GM21737 (cell line): ENCODE measurements around the gene RBMS3.
"Not testable (repeated sequence)": the region's sequence is repeated elsewhere in the genome, so short reads cannot be mapped to it uniquely, and the experiment has no call there.

ENCODE experiments used
- ATAC-seq: cut with Tn5 transposase; IDR thresholded peaks from one replicate; pipeline ENCODE4 v1.9.1; 2021; ENCODE audit warnings: mild to moderate bottlenecking, moderate library complexity; ENCODE audit not compliant: unreplicated experiment

RBMS3 gene

DNA sequence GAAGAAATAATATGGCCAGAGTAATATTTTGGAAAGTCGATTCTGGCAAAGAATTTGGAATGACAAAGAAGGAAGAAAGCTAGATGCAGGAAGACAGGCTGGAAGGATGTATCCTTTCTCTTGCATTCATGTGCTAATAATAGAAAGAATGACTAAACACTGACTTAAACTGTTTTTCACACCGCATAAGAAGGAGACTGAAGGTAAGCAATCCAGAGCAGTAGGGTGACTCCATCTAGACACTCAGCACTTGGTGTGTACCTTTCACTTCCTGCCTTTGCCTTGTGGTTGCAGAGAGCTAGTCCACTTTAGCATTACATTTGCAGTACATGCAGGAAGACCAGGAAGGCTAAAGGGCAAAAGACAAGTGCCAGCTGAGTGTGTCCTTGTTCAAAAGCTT lies 234.6 kb downstream of the RBMS3 start:
- ATAC-seq, result peak; percentile 59

DNA sequence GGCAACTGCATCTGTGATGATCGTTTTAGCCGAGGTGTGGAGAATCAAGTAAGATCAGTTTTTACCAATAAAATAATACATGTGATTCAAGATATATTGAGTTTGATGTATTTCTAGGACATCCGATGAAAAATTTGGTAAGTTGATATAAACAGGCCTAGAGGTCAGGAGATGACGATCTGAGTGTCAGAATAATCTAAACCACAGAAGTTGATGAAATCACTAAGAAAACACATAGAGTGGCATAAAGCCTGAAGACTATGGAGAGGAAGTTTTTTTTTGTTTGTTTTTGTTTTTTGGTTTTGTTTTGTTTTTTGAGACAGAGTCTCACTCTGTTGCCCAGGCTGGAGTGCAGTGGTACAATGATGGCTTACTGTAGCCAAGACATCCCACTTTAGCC lies 235.3 kb downstream of the RBMS3 start:
- ATAC-seq, result no peak

DNA sequence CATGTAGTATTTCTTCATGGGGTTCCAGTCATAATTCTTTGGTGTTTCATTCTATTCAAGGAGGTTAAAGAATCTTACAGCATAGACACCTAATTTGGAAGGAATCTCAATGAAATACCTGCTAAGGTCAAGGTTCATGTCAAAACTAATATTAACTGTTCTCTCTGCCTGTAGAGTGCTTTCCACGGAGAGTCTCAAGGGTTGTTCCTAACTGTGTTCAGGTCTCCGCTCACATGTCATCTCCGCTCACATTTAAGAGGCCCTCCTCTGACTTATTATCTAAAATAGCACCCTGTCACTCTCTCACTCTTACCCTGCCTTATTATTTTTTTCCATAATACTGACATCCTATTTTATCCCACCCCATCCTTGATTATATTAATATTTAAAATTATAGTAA lies 239.9 kb downstream of the RBMS3 start:
- ATAC-seq, result no peak

DNA sequence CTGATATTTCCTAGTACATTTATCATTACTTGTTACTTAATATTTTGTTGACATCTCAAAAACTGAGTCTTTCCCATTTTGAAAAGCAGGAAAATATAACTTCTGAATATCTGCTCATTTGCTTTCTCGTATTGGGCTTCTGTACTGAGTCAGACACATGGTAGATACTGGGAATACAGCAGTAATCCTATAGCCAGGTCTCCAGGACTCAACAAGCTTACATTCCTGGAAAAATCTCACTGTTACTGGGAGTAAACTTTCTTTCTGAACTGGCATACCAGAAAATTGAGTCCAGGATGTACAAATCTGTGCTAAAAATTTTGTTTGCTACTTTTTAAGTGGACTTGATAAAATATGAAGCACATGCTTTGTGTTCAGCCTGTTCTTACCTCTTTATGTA lies 240.4 kb downstream of the RBMS3 start:
- ATAC-seq, result no peak

DNA sequence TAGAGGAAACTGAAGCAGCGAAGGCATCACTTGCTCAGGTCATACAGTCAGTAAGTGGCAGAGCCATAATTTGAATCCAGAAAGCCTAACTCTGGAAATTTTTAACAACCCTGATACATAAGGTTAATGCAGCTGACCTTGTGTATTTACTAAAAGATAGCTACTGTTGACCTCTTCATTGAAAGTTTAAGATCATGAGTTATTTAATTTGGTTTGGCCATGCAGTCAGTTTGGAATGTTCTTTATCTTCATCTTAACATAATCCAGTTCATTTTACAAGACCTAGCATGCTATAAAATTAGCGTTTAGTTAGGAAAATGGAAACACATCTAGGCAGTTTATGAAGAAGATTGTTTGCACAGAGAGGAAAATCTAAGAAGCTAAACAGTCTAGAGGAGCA lies 240.9 kb downstream of the RBMS3 start:
- no peak for ATAC-seq

DNA sequence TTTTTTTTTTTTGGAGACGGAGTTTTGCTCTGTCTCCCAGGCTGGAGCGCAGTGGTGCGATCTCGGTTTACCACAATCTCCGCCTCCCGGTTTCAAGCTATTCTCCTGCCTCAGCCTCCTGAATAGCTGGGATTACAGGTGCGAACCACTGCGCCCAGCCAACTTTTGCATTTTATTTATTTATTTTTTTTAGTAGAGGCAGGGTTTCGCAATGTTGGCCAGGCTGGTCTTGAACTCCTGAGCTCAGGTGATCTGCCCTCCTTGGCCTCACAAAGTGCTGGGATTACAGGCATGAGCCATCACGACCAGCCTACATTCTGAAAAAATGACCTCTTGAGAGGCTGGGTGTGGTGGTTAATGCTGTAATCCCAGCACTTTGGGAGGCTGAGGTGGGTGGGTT lies 243.6 kb downstream of the RBMS3 start:
- not testable (repeated sequence) for ATAC-seq

DNA sequence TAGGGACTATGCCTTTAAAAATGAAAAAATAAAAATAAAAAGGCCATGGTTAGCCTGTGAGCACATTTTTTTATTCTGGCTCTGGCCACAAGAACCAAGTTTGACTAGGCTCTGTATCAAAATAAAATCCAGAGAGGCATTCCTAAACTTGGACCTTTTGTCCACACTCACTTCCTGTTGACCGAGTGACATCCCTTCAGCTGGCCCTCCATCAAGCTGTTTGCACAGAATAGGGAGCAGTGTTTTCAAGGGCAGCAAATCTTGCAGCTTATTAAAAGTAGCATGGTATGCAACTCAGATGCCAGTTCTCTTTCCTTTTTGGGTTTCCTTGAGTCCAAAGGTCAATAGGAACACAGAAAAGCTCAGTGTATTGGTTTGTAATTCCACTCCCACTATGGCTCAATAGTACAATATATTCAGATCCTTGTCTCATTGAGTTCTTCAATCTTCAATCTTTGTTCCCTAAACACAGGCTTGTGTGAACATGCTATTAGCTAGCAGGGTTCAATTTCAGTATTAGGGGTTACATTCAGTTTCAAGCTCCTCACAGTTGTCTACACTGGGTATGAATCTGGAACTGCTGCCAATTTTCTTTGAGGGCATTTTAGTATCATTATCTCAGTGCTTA lies 244.5 kb downstream of the RBMS3 start:
- no peak for ATAC-seq

DNA sequence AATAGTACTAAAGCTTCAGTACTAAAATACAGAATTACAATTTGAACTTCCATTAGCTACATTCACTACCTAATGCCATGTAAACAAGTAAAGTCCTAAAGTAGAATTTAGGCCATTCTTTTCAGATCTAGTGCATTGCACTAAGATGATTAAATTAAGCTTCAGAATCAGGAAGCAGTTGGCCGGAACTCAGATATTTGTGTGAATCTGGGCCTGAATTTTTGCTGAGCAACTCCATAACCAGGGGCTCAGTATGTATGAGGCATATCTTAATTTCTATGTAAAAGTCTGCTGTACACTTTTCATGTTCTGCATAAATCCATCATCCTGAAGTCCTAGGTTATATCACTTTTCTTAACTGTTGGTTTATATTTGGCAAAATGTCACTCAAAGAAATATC lies 246.4 kb downstream of the RBMS3 start:
- no peak for ATAC-seq

DNA sequence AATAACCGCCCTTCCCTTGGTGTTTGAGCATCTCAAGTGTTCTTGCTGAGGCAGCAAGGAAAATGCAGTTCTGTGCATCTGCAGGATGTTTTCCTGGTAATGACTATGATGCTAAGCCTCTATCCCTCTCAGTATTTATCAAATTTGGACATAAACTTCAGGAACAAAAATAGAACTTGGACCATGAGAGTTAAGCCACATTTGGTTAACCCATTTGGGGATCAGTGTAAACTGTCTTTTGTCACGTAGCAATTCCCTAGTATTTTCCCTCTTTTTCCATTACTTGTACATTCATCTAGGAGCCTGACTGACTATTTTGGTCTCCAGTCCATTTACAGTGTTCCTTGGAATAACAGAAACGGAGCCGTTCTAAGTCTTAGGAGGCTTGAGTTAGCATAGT lies 250.8 kb downstream of the RBMS3 start:
- ATAC-seq, result no peak

DNA sequence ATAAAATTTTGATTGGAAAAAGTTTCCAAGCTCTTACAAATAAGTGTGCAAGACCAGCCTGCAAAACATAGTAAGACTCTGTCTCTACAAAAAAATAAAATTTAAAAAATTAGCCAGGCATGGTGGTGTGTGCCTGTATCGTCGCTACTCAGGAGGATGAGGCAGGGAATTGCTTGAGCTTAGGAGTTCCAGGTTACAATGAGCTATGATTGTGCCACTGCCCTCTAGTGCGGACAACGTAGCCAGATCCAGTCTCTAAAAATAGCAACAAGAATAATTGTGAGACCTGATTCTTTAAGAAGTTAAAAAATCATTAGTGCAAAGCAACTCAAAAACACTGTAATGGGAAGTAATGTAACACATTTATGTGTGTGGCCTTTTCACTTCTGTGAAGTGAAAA lies 251.6 kb downstream of the RBMS3 start:
- ATAC-seq, result no peak

DNA sequence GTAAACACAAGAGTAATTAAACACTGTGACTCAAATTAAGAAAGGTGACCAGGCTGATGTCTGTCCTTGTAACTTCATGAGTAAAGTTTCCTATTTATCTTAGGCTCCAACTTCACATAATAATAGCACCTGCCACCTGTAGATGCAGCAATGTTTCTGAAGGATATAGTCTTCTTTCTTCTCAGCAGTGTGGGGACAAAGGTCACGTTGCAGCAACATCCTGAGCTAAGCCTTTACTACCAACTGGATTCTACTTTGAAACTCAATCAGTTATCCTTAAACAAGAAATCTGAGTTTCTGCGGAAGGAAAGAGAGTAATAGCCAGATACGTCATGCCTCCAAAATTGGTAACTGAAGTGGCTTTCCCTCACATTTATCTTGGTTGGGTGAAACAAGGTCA lies 253.1 kb downstream of the RBMS3 start:
- ATAC-seq, result no peak

DNA sequence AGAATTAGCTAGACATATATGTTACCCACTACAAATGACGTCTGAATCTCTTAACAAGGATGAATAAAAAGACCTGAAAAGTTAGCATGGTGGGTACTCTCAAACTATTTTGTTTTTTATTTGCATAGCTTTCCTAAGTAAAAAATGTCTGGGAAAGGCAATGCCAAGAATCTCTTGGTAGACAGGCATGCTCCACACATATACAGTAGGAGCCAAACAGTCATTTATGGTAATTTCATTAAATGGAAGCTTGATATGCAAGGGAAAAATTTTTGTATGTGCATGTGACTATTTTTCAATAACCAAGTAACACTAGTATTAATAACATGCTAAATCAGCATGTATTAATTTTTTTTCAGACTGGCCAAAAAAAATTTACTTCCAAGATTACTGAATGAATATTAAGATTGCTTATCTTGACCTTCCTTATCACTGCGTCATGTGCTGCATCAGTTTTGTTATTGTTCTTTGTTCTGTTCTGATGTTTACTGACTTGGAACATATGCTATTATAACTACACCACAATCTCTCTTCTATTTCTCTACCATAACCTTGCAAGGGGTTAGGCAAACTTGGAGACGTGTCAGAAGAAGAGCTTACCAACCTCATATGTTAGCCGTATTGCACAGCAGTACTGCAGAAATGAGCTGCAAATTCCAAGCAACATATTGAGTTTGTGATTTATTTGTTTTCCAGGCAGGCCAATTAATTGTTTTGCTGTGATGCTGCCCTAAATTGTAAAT lies 255.3 kb downstream of the RBMS3 start:
- no peak for ATAC-seq

DNA sequence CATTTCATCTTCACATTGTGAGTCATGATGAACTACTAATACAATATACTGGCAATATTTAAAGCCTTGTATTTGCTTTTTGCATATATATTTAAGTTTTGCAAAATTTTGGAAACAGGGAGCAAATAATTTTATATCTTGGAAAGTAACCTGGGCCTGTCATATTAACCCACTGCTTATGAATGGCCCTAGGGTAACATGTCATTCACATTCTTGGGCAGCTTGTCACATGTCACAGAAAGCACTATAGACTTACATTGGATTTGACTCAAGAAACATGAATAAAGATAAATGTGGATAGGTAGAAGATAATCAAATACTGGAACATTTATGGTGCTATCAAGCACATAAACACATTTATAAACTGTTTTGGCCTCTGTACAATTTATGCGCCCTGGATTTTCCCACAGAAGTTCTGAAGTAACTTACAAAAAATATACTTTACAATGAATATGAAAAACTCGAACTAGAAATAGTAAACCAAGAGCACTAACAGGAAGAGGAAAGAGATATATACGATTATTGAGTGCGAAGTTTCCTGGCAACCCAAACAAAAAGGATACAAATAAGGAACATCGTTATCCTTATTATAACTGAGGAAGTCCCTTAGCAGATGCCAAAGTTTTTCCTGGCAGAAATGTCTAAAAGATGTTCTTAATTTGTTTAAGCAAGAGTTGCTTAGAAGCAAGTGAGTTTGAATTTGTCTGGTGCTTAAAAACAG lies 257.2 kb downstream of the RBMS3 start:
- no peak for ATAC-seq

DNA sequence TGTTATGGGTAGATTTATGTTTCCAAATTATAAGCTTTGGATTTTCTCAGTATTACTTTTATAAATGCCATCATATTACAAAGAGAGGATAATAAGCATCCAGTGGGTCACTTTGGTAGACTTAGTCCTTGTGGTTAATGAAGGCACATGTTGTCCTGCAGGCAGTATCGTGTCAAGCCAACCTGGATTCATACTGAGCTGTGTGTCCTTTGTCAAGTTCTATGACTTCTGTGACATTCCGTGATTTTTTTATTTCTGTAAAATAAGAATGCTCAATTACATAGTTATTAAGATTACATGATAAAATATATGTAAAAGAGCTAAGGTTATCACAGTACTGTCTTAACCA lies 257.7 kb downstream of the RBMS3 start:
- no peak for ATAC-seq

DNA sequence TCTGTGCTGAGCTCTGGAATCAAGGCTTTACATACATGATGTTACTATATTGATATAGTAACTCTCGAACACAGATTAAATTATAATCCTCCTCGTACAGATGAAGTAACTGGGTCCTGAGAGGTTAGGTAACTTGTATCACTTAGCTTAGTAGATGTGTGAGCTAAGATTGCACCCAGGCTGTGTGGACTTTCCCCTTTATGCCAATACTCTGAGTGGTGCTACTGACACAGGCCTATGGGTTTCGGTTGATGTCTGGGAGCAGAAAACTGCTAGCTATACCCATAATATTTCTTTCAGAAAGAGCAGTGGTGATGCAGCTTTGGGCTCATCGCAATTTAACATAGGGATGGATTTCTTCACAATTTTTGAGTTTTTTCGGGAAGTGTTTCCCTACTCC lies 259.7 kb downstream of the RBMS3 start:
- ATAC-seq, result no peak

DNA sequence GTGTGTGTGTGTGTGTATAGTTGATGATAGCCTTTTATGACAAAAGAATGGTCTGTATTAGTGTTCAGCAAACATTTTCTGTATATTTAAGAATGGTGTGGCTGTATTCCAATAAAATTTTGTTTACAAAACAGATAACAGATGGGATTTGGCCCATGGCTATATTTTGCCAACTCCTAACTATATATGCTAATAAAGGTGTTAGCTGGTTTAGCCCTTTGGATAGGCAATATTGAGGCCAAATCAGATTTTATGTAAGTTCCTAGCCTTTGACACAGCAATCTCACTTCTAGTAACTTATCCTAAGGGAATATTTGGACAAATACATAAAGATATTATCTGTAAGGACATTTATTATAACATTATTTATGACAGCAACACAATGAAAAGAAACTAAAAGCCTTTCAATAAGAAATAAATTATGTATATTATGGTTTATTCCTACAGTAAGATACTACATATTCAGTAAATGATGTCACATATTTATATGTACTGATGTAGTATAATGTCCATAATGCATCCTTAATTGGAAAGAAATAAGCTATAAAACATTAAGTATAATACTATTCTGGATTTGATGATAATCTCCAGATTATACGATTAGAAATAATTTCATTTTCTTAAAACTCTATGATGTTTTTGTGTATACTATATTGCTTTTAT lies 264.0 kb downstream of the RBMS3 start:
- no peak for ATAC-seq

DNA sequence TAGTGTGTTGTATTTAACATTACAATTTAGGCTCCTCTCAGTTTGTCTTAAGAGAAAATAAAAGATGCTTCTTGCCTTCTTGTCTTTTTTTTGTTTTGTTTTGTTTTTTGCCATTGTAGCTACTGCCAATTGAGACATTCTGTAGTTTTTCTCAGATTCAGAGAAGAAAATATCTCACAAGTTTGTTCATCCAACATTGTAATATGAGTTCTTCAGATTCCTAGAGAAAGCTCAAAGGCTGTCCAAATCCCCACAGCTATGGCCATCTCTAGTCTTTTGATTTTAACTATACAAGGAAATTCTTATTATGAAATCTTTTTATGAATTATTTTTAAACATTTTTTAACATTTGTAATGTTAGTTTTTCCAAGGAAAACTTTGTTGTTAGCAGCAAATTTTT lies 264.7 kb downstream of the RBMS3 start:
- no peak for ATAC-seq

DNA sequence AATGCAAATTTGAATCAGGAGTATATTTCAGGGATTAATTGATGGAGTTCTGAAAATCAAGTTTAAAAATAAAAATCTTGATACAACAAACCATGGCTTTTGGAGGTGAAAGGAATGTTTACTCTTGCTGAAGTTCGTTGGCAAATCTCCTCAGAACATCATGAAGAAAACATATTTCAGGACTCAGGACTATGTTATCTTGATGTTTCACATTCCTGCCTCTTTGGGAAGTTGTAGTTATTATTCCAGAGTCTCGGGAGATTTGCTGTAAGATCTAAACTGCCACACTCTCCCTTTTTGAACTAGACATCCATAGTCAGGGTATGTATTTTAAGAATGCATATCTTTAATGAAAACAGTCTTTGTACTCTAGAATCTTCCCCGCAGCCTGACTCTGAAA lies 271.2 kb downstream of the RBMS3 start:
- ATAC-seq, result no peak

DNA sequence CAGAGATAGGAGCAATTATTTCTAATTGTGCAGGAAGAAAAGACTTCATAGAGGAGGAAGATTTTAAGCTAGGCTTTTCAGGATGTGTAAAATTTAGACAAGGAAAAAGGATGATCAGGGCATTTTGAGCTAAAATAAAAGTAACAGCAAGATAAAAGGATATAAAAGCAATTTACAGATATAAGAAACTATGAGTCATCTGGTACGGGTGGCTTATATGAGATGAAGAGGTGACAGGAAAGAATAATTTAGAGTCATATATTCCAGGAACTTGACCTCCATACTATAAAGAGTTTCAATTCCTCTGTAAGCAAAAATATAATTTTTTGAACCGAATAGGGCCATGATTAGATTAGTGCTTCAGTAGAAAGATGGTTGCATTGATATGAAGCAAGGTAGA lies 273.7 kb downstream of the RBMS3 start:
- ATAC-seq, result no peak

DNA sequence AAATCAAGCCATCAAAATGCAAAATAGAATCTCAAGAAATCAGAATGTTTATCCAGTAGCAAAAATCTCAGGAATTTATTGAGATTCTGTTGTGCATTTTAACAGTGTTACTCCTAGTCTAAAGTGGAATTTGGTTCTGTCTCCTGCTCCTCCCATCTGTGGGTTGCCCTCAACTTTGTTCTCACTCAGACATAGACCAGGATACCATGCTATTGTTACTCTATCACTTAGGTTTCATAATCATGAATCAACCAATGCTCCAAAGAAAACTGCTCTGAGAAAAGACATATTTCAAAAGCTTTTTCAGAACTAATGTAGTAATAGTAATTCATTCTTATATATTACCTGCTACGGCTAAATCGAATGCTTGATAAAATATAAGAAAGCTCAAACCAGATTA lies 274.7 kb downstream of the RBMS3 start:
- ATAC-seq, result no peak

DNA sequence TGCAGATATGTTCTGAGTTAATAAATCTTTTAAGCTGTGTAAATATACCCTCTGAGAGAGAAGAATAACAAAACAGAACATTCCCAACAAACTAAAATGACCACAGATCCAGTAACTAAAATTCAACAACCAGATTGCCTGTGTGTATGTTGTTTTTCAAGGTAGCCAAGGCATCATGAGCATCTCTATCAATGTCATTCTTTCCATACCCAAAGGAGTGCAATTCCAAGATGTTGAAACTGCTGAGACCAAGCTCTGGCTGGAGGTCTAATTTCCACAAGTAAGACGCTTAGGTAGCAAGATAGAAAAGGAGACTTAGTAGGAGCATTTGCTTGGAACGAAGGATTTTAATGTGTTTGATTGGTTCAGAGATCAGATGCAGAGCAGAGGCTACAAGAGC lies 276.3 kb downstream of the RBMS3 start:
- no peak for ATAC-seq

DNA sequence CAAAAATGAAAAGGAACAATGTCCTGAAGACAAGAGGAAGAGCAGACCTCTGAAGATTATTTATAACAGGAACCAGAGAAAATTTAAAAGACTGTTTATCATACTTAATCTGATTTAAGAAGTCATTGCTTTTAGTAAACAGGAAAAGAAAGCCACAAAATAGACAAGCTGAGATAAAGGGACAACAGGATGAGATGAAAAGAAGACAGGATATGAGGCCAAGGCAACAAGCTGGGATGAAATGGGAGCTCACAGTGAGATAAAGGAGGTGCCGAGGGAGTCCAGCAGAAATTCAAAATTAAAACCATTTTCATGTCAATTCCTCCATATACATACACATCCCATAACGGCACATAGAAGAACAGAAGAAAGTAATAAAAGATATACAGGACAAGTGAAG lies 277.0 kb downstream of the RBMS3 start:
- ATAC-seq, result no peak
